GM12878 (cell line): ENCODE results near the gene SIRT7. TPM values are rescaled to one million over a fixed set of nuclear protein-coding genes. Genes with fewer than 3 reads are reported as not detected.

ENCODE experiments used
- ATAC-seq: fragments of 200-7000 bp; cut with Tn5 transposase; 3 replicates; pipeline ENCODE4 v1.9.1; 2020; ENCODE audit warnings: mild to moderate bottlenecking, moderate library complexity
- Bru-seq: library from RNA; stranded (reverse); fragments of 400-500 nt; gene quantifications from one replicate; lab custom pipeline; 2021; lab: Mats Ljungman, UMichigan
- BruChase-seq, 2 experiments: library from RNA; stranded (reverse); fragments of 400-500 nt; gene quantifications; one replicate each; lab custom pipeline; 2021; lab: Mats Ljungman, UMichigan
- BruUV-seq: library from RNA; stranded (reverse); fragments of 400-500 nt; replicated peaks from 2 replicates; lab custom pipeline; 2021; lab: Mats Ljungman, UMichigan
- CTCF ChIA-PET: fragments of 300-600 bp; sonication (Branson Sonifier 250); formaldehyde crosslinking; extraction: SDS; loops from one replicate; lab custom pipeline; 2021; ENCODE audit warnings: inconsistent platforms; lab: Yijun Ruan, JAX
- POLR2A ChIA-PET: fragments of 350-600 bp; formaldehyde crosslinking; extraction: SDS; loops from one replicate; lab custom pipeline; 2021; ENCODE audit warnings: inconsistent platforms; lab: Charles Lee
- RAD21 ChIA-PET: fragments of 300-600 bp; sonication (Branson Sonifier 250); formaldehyde crosslinking; loops from one replicate; lab custom pipeline; 2023; ENCODE audit warnings: antibody characterized with exemption; ENCODE audit not compliant: unreplicated experiment; lab: Charles Lee
- SMC1A ChIA-PET: fragments of 300-600 bp; sonication (Branson Sonifier 250); formaldehyde crosslinking; loops from one replicate; lab custom pipeline; 2023; ENCODE audit not compliant: unreplicated experiment, uncharacterized antibody; lab: Charles Lee
- DNase-seq: peaks from one replicate; pipeline ENCODE4 v3.0.0-alpha.2; 2011; ENCODE audit warnings: low read depth, low spot score
- FAIRE-seq: peaks from 3 replicates; lab custom pipeline; 2011; peaks lifted over from hg19 to GRCh38; lab: Jason Lieb, UNC
- H2AFZ ChIP-seq: 2 replicates; pipeline ENCODE4 v1.6.0; 2011; ENCODE audit warnings: low read depth, low read length, control low read depth; ENCODE audit not compliant: control insufficient read depth
- H3K27ac ChIP-seq: 2 replicates; pipeline ENCODE4 v1.5.1; 2011; ENCODE audit warnings: control low read depth; ENCODE audit not compliant: control insufficient read depth, insufficient read depth
- H3K27me3 ChIP-seq, 2 experiments: replicated peaks in 1 of 2; 2 replicates each; pipeline versions ENCODE4 v1.6.0 to v1.6.1; 2011; ENCODE audit warnings: low read length in 1 of 2; ENCODE audit not compliant: control insufficient read depth in 2 of 2, insufficient read depth in 2 of 2
- H3K36me3 ChIP-seq, 2 experiments: 2 replicates each; pipeline ENCODE4 v1.5.1; 2011; ENCODE audit warnings: low read length in 1 of 2; ENCODE audit not compliant: control insufficient read depth in 2 of 2, insufficient read depth in 2 of 2
- H3K4me1 ChIP-seq: 2 replicates; pipeline ENCODE4 v1.6.1; 2011; ENCODE audit warnings: mild to moderate bottlenecking, low read length, moderate library complexity, mixed read lengths; ENCODE audit not compliant: control insufficient read depth, insufficient read depth
- H3K4me2 ChIP-seq: 2 replicates; pipeline ENCODE4 v1.6.0; 2011; ENCODE audit warnings: control low read depth; ENCODE audit not compliant: control insufficient read depth, insufficient read depth
- H3K4me3 ChIP-seq: fragments of 200-600 bp; sonication (generic); 2 replicates; pipeline ENCODE4 v1.5.1; 2016
- H3K79me2 ChIP-seq: 2 replicates; pipeline ENCODE4 v1.6.0; 2011; ENCODE audit warnings: low read length; ENCODE audit not compliant: control insufficient read depth, insufficient read depth
- H3K9ac ChIP-seq: 2 replicates; pipeline ENCODE4 v1.8.0; 2011; ENCODE audit warnings: low read length, control low read depth, mixed read lengths; ENCODE audit not compliant: control insufficient read depth, insufficient read depth
- H3K9me3 ChIP-seq: replicated peaks from 3 replicates; pipeline ENCODE4 v1.5.1; 2011; ENCODE audit warnings: mild to moderate bottlenecking, low read length; ENCODE audit not compliant: control insufficient read depth, insufficient read depth
- H4K20me1 ChIP-seq: 2 replicates; pipeline ENCODE4 v1.6.0; 2011; ENCODE audit not compliant: control insufficient read depth, insufficient read depth
- CTCF ChIP-seq, 3 experiments: IDR thresholded peaks in 2 of 3; conservative IDR thresholded peaks in 1 of 3; 2 replicates each; pipeline ENCODE4 v1.5.1; 2011; ENCODE audit warnings: low read depth in 3 of 3, low read length in 3 of 3, mild to moderate bottlenecking in 3 of 3, control low read depth in 2 of 3, moderate library complexity in 2 of 3, inconsistent platforms in 1 of 3, mixed read lengths in 1 of 3; ENCODE audit not compliant: control insufficient read depth in 2 of 3, insufficient read depth in 1 of 3; ENCODE audit errors: extremely low read depth in 1 of 3
- EGR1 ChIP-seq, 2 experiments: IDR thresholded peaks; 1 replicate in 1 of 2; 2 replicates in 1 of 2; pipeline ENCODE4 v1.6.1; 2011 to 2012; ENCODE audit warnings: low read depth in 2 of 2, low read length in 2 of 2, borderline replicate concordance in 1 of 2, mild to moderate bottlenecking in 1 of 2, moderate library complexity in 1 of 2
- EZH2 ChIP-seq: IDR thresholded peaks from 2 replicates; pipeline ENCODE4 v1.6.1; 2012; ENCODE audit warnings: low read depth, mild to moderate bottlenecking, control low read depth, inconsistent platforms, low read length, borderline replicate concordance; ENCODE audit not compliant: control insufficient read depth
- MXI1 ChIP-seq: fragments of 150-350 bp; IDR thresholded peaks from 2 replicates; pipeline ENCODE4 v1.6.1; 2011; ENCODE audit warnings: low read depth, mild to moderate bottlenecking, inconsistent platforms, low read length, improper control_type of control experiment
- POLR2AphosphoS5 ChIP-seq: IDR thresholded peaks from 2 replicates; pipeline ENCODE4 v1.6.1; 2011; ENCODE audit warnings: mild to moderate bottlenecking, low read length, inconsistent platforms
- RCOR1 ChIP-seq: conservative IDR thresholded peaks from 2 replicates; pipeline ENCODE4 v1.6.1; 2012; ENCODE audit warnings: low read depth, low read length, improper control_type of control experiment
- TBL1XR1 ChIP-seq: IDR thresholded peaks from 2 replicates; pipeline ENCODE4 v1.6.1; 2012; ENCODE audit warnings: low read depth, low read length, improper control_type of control experiment
- YY1 ChIP-seq: IDR thresholded peaks from 2 replicates; pipeline ENCODE4 v1.6.1; 2011; ENCODE audit warnings: low read depth, mild to moderate bottlenecking, low read length
- ZSCAN29 ChIP-seq: fragments of 450-650 bp; IDR thresholded peaks from 2 replicates; pipeline ENCODE4 v1.6.1; 2017; ENCODE audit warnings: mild to moderate bottlenecking, moderate library complexity
- WGBS: methylation state at CpG from one replicate; pipeline ENCODE4 v1.1.6; 2016; ENCODE audit warnings: low lambda C conversion rate; ENCODE audit not compliant: insufficient replicate concordance, insufficient coverage; ENCODE audit errors: missing lambda C conversion rate; 5-methylcytosine and 5-hydroxymethylcytosine counted together
- in situ Hi-C: fragments of 300-500 bp; cut with MboI; formaldehyde crosslinking; loops from 9 replicates; pipeline ENCODE4 v1.14.3; 2018; ENCODE audit warnings: mixed read lengths
- intact Hi-C: fragments of 100-400 bp; cut with micrococcal nuclease; formaldehyde crosslinking; loops from one replicate; pipeline ENCODE4 v1.14.2; 2022; ENCODE audit not compliant: unreplicated experiment
- long read RNA-seq, 2 experiments: library from polyadenylated mRNA; unstranded; transcript quantifications; one replicate each; pipeline ENCODE4 v2.0.0, GENCODE V29; 2019 to 2020
- polyA minus RNA-seq, 3 experiments: library from RNA; depleted of rRNA, polyadenylated mRNA; stranded (reverse); fragments of >200 nt; gene quantifications; 2 replicates each; pipeline ENCODE4 v1.2.3, GENCODE V29; 2011
- polyA plus RNA-seq, 11 experiments: library from polyadenylated mRNA; depleted of rRNA in 4 of 11; unstranded in 6 of 11; stranded (reverse) in 5 of 11; fragments of >200 nt; fragmentation: Nextera tagmentation in 4 of 11; fragmentation: Illumina TruSeq in 1 of 11; extraction: Ambion mirVana in 4 of 11; extraction: Trizol in 1 of 11; gene quantifications; 1 replicate in 1 of 11; 2 replicates in 10 of 11; pipeline versions ENCODE4 v1.2.1 to v1.2.3, GENCODE V29; 2011 to 2016; ENCODE audit warnings: inconsistent platforms in 2 of 11, missing spikeins in 2 of 11, low read depth in 1 of 11
- total RNA-seq, 4 experiments: library from RNA; depleted of rRNA in 3 of 4; stranded (reverse); fragments of >200 nt in 3 of 4; fragmentation: Illumina TruSeq in 1 of 4; extraction: Trizol in 1 of 4; gene quantifications; 2 replicates each; pipeline versions ENCODE4 v1.2.1 to v1.2.3, GENCODE V29; 2013 to 2021
- TF ChIP-seq, protein P1 (sequence below): fragments of 450-650 bp; formaldehyde crosslinking; IDR thresholded peaks from 2 replicates; pipeline ENCODE4 v1.4.0; 2022; ENCODE audit warnings: mild to moderate bottlenecking, moderate library complexity

SIRT7 gene, protein sequence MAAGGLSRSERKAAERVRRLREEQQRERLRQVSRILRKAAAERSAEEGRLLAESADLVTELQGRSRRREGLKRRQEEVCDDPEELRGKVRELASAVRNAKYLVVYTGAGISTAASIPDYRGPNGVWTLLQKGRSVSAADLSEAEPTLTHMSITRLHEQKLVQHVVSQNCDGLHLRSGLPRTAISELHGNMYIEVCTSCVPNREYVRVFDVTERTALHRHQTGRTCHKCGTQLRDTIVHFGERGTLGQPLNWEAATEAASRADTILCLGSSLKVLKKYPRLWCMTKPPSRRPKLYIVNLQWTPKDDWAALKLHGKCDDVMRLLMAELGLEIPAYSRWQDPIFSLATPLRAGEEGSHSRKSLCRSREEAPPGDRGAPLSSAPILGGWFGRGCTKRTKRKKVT
- 30.0 and 32.9 TPM in 2 replicates for total RNA-seq (2013; cell fraction: nucleolus; rRNA removed)
- total RNA-seq (2014; rRNA removed) (35.4 and 38.7 TPM in 2 replicates), total RNA-seq (2014; rRNA removed; fragmentation: Illumina TruSeq; extraction: Trizol) (14.1 and 15.3 TPM in 2 replicates), total RNA-seq (2021) (36.0 and 37.8 TPM in 2 replicates), polyA plus RNA-seq (2011; rRNA removed) (5.9 and 8.6 TPM in 2 replicates), polyA plus RNA-seq (2014; fragmentation: Illumina TruSeq; extraction: Trizol) (6.4 and 17.4 TPM in 2 replicates), polyA plus RNA-seq (2014; fragmentation: Nextera tagmentation; extraction: Ambion mirVana) (1 to 10 TPM; 1.2 to 5.4 TPM), polyA plus RNA-seq (2014; rRNA removed) (49.7 and 56.2 TPM in 2 replicates), polyA plus RNA-seq (2016; fragmentation: Nextera tagmentation; extraction: Ambion mirVana) (10 to 100 TPM; 28.0 to 32.1 TPM), polyA minus RNA-seq (2011; rRNA and poly(A)+ RNA removed) (35.6 and 60.0 TPM in 2 replicates), Bru-seq, nascent RNA (percentile 80 among the genes with signal in this experiment), BruChase-seq, experiment 1, labeled RNA remaining after a 6-hour chase (percentile 88 among the genes with signal in this experiment), BruChase-seq, experiment 2, labeled RNA remaining after a 2-hour chase (percentile 90 among the genes with signal in this experiment)
- 16.5 TPM for polyA plus RNA-seq (2011; ENCODE audit: low read depth)
- 13.5 and 18.4 TPM in 2 replicates for polyA plus RNA-seq (2011; cell fraction: cytosol; rRNA removed)
- 61.4 and 89.1 TPM in 2 replicates for polyA plus RNA-seq (2011; cell fraction: nucleus; rRNA removed)
- polyA plus RNA-seq (2012) = 33.1 and 40.6 TPM in 2 replicates
- 26.1 and 26.8 TPM in 2 replicates for polyA minus RNA-seq (2011; cell fraction: cytosol; rRNA and poly(A)+ RNA removed)
- 24.2 and 38.0 TPM in 2 replicates for polyA minus RNA-seq (2011; cell fraction: nucleus; rRNA and poly(A)+ RNA removed)
- long read RNA-seq, experiment 1, transcript SIRT7-201 (10 exons, 1,743 nt) = major isoform, 12 of 18 reads
- long read RNA-seq, experiment 1, partial matches to known transcripts = 1 of 18 reads
- long read RNA-seq, experiment 1, other reads (novel, unspliced or antisense) = 5 of 18 reads
- long read RNA-seq, experiment 2, partial matches to known transcripts = 3 of 3 reads
- long read RNA-seq, experiment 2, other reads (novel, unspliced or antisense) = 0 of 3 reads

- H4K20me1 ChIP-seq = no peaks in the 10 kb centered on the region
- H3K79me2 ChIP-seq = peaks cover 25% of the 10 kb centered on the region
- no TSS peak for BruUV-seq
- peak within 1 kb of the TSS; percentile 58; the same call in 1 of the 2 replicates for H2AFZ ChIP-seq
- ChIA-PET SMC1A (interaction anchor here (0.9 to 1.3 kb wide), 2 partner anchors 10 to 21 kb away, joined by 4 to 6 read pairs; partner anchors contain the start of gene MAFG), RAD21 (interaction anchor here (1.0 to 1.6 kb wide), 3 partner anchors 9 to 48 kb away, joined by 4 to 8 read pairs (median 4); no protein-coding TSS in a partner anchor), POLR2A (interaction anchor here (0.6 to 1.6 kb wide), 13 partner anchors 8 to 375 kb away, joined by 3 to 8 read pairs (median 5); partner anchors contain the start of gene MAFG), CTCF (interaction anchor here (1.0 to 2.0 kb wide), 6 partner anchors 8 to 104 kb away, joined by 3 to 6 read pairs (median 4); partner anchors contain the start of gene MAFG)
- no peaks in the 10 kb centered on the region for H3K27me3 ChIP-seq
- ATAC-seq = peak; percentile 93
- DNase-seq = peak; percentile 45
- H3K27ac ChIP-seq = peak within 1 kb of the TSS; percentile 78
- H3K4me1 ChIP-seq = peaks cover 6% of the 10 kb centered on the region
- WGBS = under 1% methylated on average over 56 of the region's 94 CpGs
- H3K36me3 ChIP-seq = peaks cover 14 to 31% of the 10 kb centered on the region in 2 experiments
- in situ Hi-C loops (no loop called here), intact Hi-C loops (no loop called here)
- no peaks in the 10 kb centered on the region for H3K9me3 ChIP-seq
- peak within 1 kb of the TSS; percentile 83 for H3K9ac ChIP-seq
- peak; percentile 66 for FAIRE-seq
- peak within 1 kb of the TSS; percentile 96 for H3K4me3 ChIP-seq
- peak within 1 kb of the TSS; percentile 88 for H3K4me2 ChIP-seq
- TF ChIP-seq RCOR1 (no peak), EZH2 (no peak), YY1 (peak; percentile 85), TBL1XR1 (no peak), ZSCAN29 (peak; percentile 91), POLR2AphosphoS5 (peak; percentile 83), CTCF (IDR thresholded peaks at IDR 0.05 in 2 of 3, conservative IDR thresholded peaks at IDR 0.05 in 1 of 3; ENCODE audit: control insufficient read depth in 2 of 3, extremely low read depth in 1 of 3, insufficient read depth in 1 of 3, low read depth in 3 of 3, low read length in 3 of 3) (no peak), EGR1 (IDR thresholded peaks at IDR 0.05; ENCODE audit: borderline replicate concordance in 1 of 2, low read depth in 2 of 2, low read length in 2 of 2) (peak in 1 of 2 experiments; percentile 70; a peak in 1 of 3 replicates), MXI1 (peak; percentile 51; the same call in 1 of the 2 replicates)
- TF ChIP-seq, protein P1, sequence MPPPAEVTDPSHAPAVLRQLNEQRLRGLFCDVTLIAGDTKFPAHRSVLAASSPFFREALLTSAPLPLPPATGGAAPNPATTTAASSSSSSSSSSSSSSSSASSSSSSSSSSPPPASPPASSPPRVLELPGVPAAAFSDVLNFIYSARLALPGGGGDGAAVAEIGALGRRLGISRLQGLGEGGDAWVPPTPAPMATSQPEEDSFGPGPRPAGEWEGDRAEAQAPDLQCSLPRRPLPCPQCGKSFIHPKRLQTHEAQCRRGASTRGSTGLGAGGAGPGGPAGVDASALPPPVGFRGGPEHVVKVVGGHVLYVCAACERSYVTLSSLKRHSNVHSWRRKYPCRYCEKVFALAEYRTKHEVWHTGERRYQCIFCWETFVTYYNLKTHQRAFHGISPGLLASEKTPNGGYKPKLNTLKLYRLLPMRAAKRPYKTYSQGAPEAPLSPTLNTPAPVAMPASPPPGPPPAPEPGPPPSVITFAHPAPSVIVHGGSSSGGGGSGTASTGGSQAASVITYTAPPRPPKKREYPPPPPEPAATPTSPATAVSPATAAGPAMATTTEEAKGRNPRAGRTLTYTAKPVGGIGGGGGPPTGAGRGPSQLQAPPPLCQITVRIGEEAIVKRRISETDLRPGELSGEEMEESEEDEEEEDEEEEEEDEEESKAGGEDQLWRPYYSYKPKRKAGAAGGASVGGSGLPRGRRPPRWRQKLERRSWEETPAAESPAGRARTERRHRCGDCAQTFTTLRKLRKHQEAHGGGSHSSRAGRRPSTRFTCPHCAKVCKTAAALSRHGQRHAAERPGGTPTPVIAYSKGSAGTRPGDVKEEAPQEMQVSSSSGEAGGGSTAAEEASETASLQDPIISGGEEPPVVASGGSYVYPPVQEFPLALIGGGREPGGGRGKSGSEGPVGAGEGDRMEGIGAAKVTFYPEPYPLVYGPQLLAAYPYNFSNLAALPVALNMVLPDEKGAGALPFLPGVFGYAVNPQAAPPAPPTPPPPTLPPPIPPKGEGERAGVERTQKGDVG (CRISPR knock-in tag) = no peak
These were observed at the start of gene SIRT7 for GRCh38 chr17:81917565-81918332. Gene SIRT7 (minus strand): TSS chr17:81918176. CDS start chr17:81918131, 45 bp downstream.
